OCI-LY1 (cell line): ENCODE data around the gene MEGF6.

Experiments
- EZH2 ChIP-seq: fragments of 200-600 bp; sonication (generic), shearing (Covaris generic); IDR thresholded peaks from 2 replicates; pipeline ENCODE4 v1.8.0; 2017; ENCODE audit warnings: borderline replicate concordance, mixed run types, mild to moderate bottlenecking, antibody characterized with exemption, low read length, moderate library complexity, mixed read lengths
- TF ChIP-seq, protein P1 (sequence below): fragments of 200-600 bp; sonication (generic), shearing (Covaris generic); IDR thresholded peaks from 2 replicates; pipeline ENCODE4 v1.5.1; 2017; ENCODE audit warnings: mild to moderate bottlenecking, antibody characterized with exemption, low read length, moderate library complexity, mixed read lengths

DNA sequence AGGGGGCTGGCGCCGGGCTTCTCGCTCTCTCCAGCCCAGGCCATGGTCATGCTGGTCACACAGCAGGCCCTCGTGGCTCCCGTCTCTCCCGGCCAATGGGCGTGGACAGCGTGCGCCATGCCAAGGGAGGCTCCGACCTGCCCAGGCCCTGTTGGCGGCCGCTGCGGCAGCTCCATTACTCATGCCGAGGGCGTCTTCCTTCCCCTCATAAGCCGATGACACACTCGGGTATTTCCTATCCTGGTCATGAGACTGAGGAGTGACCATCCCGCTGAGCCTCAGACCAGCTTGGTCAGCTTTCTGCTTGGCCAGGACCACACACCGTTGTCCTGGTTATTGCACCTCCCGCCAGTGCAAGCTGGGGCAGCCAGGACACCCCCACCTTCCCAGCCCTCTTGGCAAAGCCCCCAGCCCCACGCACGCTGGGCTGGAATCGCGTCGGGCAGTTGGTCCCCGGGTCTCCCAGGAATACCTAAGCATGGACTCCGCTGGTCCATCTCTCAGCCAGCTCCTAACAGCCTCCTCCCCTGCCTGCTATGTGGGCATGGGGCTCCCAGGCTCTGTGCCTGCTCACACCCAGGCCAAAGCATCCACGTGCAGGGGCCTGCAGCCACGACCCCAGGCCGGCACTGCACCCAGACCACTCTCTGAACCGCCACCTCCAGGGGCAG, 107.0 kb downstream of the MEGF6 start:
- TF ChIP-seq, protein P1, sequence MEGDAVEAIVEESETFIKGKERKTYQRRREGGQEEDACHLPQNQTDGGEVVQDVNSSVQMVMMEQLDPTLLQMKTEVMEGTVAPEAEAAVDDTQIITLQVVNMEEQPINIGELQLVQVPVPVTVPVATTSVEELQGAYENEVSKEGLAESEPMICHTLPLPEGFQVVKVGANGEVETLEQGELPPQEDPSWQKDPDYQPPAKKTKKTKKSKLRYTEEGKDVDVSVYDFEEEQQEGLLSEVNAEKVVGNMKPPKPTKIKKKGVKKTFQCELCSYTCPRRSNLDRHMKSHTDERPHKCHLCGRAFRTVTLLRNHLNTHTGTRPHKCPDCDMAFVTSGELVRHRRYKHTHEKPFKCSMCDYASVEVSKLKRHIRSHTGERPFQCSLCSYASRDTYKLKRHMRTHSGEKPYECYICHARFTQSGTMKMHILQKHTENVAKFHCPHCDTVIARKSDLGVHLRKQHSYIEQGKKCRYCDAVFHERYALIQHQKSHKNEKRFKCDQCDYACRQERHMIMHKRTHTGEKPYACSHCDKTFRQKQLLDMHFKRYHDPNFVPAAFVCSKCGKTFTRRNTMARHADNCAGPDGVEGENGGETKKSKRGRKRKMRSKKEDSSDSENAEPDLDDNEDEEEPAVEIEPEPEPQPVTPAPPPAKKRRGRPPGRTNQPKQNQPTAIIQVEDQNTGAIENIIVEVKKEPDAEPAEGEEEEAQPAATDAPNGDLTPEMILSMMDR, result no peak
- no peak for TF ChIP-seq EZH2
